Uterus (tissue), 4 donors: ENCODE results near the gene SIAH1. TPM values are rescaled to one million over a fixed set of nuclear protein-coding genes. Genes with fewer than 3 reads are reported as not detected.
"Not testable (repeated sequence)": the region's sequence is repeated elsewhere in the genome, so short reads cannot be mapped to it uniquely, and the experiment has no call there.

ENCODE experiments used
- DNase-seq, 2 donors: peaks; one replicate each; pipeline ENCODE4 v3.0.0-alpha.2; 2019 to 2020
- H3K27ac ChIP-seq, 2 donors: fragments of 200-600 bp; sonication (generic); 1 replicate in 1 of 2; 2 replicates in 1 of 2; pipeline ENCODE4 v1.5.1; 2016 to 2018
- H3K27me3 ChIP-seq, 2 donors: fragments of 200-600 bp; sonication (generic); one replicate each; pipeline ENCODE4 v1.5.1; 2018 to 2019; ENCODE audit warnings: control low read depth in 1 of 2
- H3K36me3 ChIP-seq, 2 donors: fragments of 200-600 bp; sonication (generic); one replicate each; pipeline ENCODE4 v1.5.1; 2019; ENCODE audit warnings: control low read depth in 1 of 2
- H3K4me1 ChIP-seq, 2 donors: fragments of 200-600 bp; sonication (generic); one replicate each; pipeline ENCODE4 v1.5.1; 2018 to 2019; ENCODE audit warnings: control low read depth in 1 of 2
- H3K4me3 ChIP-seq, 2 donors: fragments of 200-600 bp; sonication (generic); 1 replicate in 1 of 2; 2 replicates in 1 of 2; pipeline ENCODE4 v1.5.1; 2018 to 2019; ENCODE audit warnings: mild to moderate bottlenecking in 1 of 2
- H3K9me3 ChIP-seq, 2 donors: fragments of 200-600 bp; sonication (generic); one replicate each; pipeline ENCODE4 v1.5.1; 2019; ENCODE audit warnings: control low read depth in 1 of 2
- CTCF ChIP-seq, 4 experiments: fragments of 200-600 bp in 2 of 4; fragments of 450-650 bp in 2 of 4; sonication (generic) in 2 of 4; IDR thresholded peaks; one replicate each; pipeline ENCODE4 v1.5.1; 2016 to 2019; ENCODE audit warnings: antibody characterized with exemption in 4 of 4, mild to moderate bottlenecking in 2 of 4, moderate library complexity in 1 of 4
- POLR2A ChIP-seq, 2 donors: fragments of 450-650 bp; IDR thresholded peaks; one replicate each; pipeline ENCODE4 v1.6.1; 2016; ENCODE audit warnings: antibody characterized with exemption in 2 of 2, mild to moderate bottlenecking in 1 of 2, moderate library complexity in 1 of 2
- intact Hi-C: fragments of 100-400 bp; cut with DNase I; formaldehyde crosslinking; loops from one replicate; pipeline ENCODE4 v1.15.1; 2023; ENCODE audit warnings: low total_unique reads
- total RNA-seq, 4 donors: library from RNA; depleted of rRNA in 3 of 4; stranded (reverse); fragments of >200 nt in 3 of 4; gene quantifications; one replicate each; pipeline versions ENCODE4 v1.1.0 to v1.2.4, GENCODE V29; 2014 to 2023
- donor health status: DM: yes; HTN: yes; CAD: no.

SIAH1 gene
- total RNA-seq, 4 donors from 2014 or later: 28.2 to 79.4 (median 41.6) TPM

- intact Hi-C loops: no loop called here
- TF ChIP-seq POLR2A (IDR thresholded peaks at IDR 0.05) (no peak), CTCF (IDR thresholded peaks at IDR 0.05) (no peak)
- H3K27me3 ChIP-seq: no peaks in the 10 kb centered on the region
- H3K4me1 ChIP-seq: no peaks in the 10 kb centered on the region
- no peak overlapping the region for H3K4me3 ChIP-seq
- H3K36me3 ChIP-seq: no peaks in the 10 kb centered on the region
- DNase-seq: no peak
- no peaks in the 10 kb centered on the region for H3K9me3 ChIP-seq
- no peak overlapping the region for H3K27ac ChIP-seq
Measured at GRCh38 chr16:48405907-48406306, 20.7 kb upstream of the SIAH1 start.

- Histone ChIP-seq H3K27me3 (no peaks in the 10 kb centered on the region), H3K27ac (no peak overlapping the region), H3K9me3 (no peaks in the 10 kb centered on the region), H3K4me3 (no peak overlapping the region), H3K36me3 (no peaks in the 10 kb centered on the region), H3K4me1 (no peaks in the 10 kb centered on the region)
- intact Hi-C loops: no loop called here
- DNase-seq: no peak
- TF ChIP-seq POLR2A (IDR thresholded peaks at IDR 0.05) (no peak), CTCF (IDR thresholded peaks at IDR 0.05) (no peak)
Measured at GRCh38 chr16:48405153-48405552, 19.9 kb upstream of the SIAH1 start.

GRCh38 chr16:48402547-48402946, 17.3 kb upstream of the SIAH1 start:
- H3K27me3 ChIP-seq: not testable (repeated sequence)

GRCh38 chr16:48395375-48395774, 10.2 kb upstream of the SIAH1 start:
- Histone ChIP-seq H3K27me3 (no peaks in the 10 kb centered on the region), H3K4me1 (no peaks in the 10 kb centered on the region), H3K4me3 (no peak overlapping the region), H3K9me3 (no peaks in the 10 kb centered on the region), H3K27ac (no peak overlapping the region), H3K36me3 (no peaks in the 10 kb centered on the region)
- TF ChIP-seq CTCF (IDR thresholded peaks at IDR 0.05): no peak
- no peak for DNase-seq
- intact Hi-C loops: no loop called here

More at GRCh38 chr16:48402547-48402946, 17.3 kb upstream of the SIAH1 start:
- H3K27ac ChIP-seq, H3K9me3 ChIP-seq, DNase-seq, H3K4me1 ChIP-seq, intact Hi-C loops, H3K36me3 ChIP-seq, H3K4me3 ChIP-seq: not testable (repeated sequence)

- no peak for DNase-seq
- TF ChIP-seq CTCF (IDR thresholded peaks at IDR 0.05) (no peak), POLR2A (IDR thresholded peaks at IDR 0.05) (no peak)
- Histone ChIP-seq H3K4me1 (no peaks in the 10 kb centered on the region), H3K36me3 (no peaks in the 10 kb centered on the region), H3K27ac (peak overlapping the region; percentile 60 to 70), H3K4me3 (no peak overlapping the region), H3K9me3 (no peaks in the 10 kb centered on the region), H3K27me3 (no peaks in the 10 kb centered on the region)
- intact Hi-C loops: no loop called here
Measured at GRCh38 chr16:48394355-48394703, 9.1 kb upstream of the SIAH1 start.
